GM21825 (cell line): ENCODE data around the gene BRINP2.

Experiments
- ATAC-seq: cut with Tn5 transposase; IDR thresholded peaks from one replicate; pipeline ENCODE4 v1.9.1; 2021; ENCODE audit warnings: mild to moderate bottlenecking, moderate library complexity; ENCODE audit not compliant: unreplicated experiment

The BRINP2 gene

GRCh38 chr1:177257128-177257527 is 86.4 kb downstream of the BRINP2 start:
- ATAC-seq: no peak

GRCh38 chr1:177257576-177257975 is 86.8 kb downstream of the BRINP2 start:
- no peak for ATAC-seq

DNA sequence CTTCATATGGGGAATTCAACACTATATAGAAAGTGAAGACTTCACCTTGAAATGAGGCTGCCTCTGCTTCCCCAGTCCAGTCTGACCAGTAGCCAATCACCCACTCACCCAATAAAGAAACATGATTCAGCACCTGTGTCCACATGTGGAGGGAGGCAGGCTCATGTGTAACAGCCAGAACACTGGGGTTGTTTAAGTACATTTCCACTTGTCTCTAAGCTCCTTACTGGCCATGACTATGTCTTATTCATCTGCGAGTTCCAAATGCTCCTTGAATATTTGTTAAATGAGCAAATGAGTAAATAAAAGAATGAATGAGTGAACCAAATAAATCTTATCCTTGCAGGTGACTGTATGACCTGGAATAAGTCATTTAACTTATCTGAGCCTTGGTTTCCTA is 100.1 kb downstream of the BRINP2 start:
- no peak for ATAC-seq

DNA sequence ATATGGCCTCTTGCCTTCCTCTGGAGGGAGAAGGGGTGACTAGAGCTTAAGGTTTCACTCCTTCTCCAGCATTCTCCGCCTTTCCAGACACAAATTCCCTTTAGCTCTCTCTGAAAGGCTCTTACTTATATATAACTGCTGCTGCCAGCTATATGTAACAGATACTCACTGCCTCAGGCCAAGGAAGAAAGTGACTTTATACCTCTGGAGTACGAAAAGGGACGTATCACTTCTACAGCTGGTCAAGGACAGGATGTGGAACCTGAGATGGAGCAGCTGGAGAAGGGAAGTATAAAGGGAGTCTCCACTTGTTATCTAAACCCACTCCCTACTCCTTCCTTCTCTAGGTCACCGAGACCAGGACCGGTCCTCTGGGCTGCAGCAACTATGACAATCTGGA is 102.4 kb downstream of the BRINP2 start:
- no peak for ATAC-seq

GRCh38 chr1:177274687-177275211 is 104.0 kb downstream of the BRINP2 start:
- ATAC-seq: no peak

- ATAC-seq: no peak
Measured at GRCh38 chr1:177275736-177276135, 105.0 kb downstream of the BRINP2 start.

DNA sequence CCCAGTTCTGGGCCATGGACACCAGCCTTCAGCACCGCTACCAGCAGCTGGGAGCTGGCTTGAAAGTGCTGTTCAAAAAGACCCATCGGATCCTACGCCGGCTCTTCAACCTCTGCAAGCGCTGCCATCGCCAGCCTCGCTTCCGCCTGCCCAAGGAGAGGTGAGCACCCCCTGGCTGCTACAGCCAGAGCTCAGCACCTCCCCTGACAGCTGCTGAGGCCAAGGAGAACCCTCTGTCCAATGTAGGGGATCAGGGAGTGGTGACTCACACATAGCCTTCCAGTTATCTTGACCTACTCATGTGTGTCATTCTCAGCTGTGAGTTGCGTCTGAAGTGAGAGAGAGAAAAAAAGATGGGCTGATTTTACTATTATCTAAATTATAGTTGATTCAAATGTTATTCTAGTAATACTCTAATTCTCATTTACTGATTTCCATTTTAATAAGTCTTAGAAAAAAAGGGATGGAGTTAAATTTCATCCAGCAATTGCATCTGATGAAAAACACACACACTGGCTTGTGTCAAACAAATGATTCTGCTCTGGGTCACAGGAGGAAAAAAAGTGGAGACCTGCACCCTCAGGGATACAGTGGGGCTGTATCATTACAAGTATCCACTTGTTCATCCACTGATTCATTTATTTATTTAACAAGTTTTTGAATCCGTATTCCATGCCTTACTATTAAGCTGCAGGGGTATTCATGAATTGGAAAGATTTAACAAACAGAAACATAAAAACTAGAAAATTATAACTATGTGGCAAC is 108.0 kb downstream of the BRINP2 start:
- ATAC-seq: no peak

DNA sequence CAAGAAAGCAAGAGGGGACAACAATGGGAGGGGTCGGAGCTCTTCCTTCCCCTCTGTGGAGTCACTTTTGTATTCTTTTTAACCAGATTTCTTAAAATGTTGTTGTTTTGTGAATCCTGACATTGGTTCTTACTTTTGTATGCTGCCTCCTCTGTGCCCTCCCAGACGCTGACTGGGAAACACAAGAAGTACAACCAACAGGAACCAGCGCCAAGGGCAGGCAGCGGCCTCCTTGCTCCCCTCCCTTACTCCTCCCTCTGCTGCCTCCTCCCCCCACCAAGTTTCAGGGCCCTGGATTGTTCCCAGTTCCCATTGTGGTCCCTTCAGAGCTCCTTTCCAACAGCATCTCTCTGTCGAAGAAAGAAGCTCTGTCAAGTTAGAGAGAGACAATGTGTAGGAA is 111.1 kb downstream of the BRINP2 start:
- ATAC-seq: no peak

DNA sequence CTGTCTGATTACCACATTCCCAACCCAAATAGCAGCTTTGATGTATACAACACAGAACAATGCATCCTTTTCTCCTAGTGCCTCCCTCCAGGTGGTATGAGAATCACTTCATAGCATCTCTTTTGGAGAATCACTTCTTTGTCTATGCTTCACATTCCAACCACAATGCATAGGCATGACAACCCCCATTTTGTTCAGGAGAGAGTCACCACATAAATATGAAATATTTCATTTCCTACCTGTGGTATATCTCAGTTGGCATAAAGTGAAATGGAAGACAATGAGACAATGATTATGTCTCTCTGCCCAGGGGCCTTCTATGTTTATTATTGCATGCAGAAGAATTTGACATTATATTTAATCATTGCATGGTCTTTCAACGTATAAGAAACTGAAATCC is 112.2 kb downstream of the BRINP2 start:
- no peak for ATAC-seq

- no peak for ATAC-seq
Measured at GRCh38 chr1:177283380-177283779, 112.6 kb downstream of the BRINP2 start.

- ATAC-seq: no peak
Measured at GRCh38 chr1:177286396-177286795, 115.6 kb downstream of the BRINP2 start.

- ATAC-seq: no peak
Measured at GRCh38 chr1:177287270-177287669, 116.5 kb downstream of the BRINP2 start.

DNA sequence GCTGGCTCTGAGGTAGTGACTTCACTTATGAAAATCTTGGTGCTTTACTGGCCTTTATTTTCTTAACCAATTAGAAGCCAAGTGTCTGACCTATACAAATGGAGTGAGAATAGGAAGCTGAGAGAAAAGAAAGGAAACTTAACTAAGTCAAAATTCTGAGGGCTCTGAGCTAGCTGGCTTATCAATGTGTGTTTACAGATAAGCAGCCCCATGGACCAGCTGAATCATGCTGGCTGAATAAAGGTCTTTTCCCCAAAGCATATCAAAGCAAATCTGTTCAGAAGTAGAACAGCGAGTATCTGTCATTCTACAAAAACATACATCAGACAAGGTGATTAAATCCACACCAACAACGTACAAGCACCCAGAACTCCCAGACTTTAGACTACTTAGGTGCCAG is 117.2 kb downstream of the BRINP2 start:
- no peak for ATAC-seq

DNA sequence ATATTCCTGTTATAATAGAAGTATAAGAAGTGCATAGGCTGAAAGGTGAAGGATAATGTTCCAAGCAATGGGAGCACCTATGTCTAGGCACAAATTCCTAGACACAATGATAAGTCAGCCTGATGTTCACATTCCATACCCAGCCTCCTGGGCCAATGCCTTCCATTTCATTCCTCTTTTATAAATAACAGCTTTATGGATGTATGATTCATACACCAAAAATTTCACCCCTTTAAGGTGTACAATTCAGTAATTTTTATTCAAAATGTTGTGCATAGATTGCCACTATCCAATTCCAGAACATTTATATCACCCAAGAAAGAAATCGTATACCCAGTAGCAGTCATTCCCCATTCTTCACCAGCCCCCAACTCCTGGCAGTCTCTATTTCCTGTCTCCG is 118.8 kb downstream of the BRINP2 start:
- ATAC-seq: no peak

DNA sequence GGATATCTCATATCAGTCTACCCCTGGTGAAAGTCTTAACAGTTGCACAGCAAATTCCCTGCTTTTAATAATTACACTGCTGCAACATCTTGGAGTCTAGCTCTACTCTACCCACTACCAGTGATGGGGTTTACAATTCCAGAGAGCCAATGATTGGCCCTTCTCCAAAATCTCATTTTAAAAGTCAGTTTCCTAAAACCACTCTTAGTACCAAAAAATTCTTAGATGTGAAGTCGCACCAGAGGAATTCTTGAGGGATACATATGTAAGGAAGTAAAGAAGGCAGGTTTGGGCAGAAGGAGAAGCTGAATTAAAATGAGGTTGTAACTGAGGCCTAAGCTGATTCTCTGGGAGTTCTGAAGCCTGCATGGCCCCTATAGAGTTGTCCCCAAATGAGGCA is 129.7 kb downstream of the BRINP2 start:
- ATAC-seq: no peak

DNA sequence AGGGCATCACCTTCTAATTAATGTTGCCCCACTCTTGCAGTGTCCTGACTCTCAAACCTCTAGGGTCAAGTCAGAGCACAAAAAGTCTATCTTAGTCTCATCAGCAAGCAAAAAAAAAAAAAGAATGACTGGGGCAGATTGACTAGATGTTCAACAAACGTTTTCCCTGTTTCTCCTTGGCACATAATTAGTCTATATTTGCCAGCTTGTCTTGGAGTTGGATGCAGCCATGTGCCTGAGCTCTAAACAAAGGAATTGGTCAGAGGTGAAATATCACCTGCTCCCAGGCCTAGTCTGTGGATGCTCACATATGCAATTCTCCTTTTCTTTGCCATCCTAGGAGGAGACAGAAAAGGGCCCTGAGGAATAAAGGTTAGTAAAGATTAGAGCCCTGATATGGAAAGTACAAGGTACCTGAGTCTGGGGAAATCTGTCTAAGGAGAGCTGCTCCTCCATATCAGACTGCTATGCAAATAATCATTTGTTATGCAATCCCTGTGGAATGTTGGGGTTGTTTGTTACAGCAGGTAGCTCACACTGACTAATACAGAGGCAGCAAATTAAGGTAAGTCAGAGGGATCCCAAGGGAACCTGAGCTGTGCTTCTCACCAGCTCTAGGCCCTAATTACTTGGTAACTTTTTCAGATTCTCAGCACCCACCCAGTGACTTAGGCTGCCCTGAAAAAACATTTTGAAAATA is 130.8 kb downstream of the BRINP2 start:
- no peak for ATAC-seq

- no peak for ATAC-seq
Measured at GRCh38 chr1:177302357-177303044, 131.7 kb downstream of the BRINP2 start.

- no peak for ATAC-seq
Measured at GRCh38 chr1:177305040-177306018, 134.6 kb downstream of the BRINP2 start.

DNA sequence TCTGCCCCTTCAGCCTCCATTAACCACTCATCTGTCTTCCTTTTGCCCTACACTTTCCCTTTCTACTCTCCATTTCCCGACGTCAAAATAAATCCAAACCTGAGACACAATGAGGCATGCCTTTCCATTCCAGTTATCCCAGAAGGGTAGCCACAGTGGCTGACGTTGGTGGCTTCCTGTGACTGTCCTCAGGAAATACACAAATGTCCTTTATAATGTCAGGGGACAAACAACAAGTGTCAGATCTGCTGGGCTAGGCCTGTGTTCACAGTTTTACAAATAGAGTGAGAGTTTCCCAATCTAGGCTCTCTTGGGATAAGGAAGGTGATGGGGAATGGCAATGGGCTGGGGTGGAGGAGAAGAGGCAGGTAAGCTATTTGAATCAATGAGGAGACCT is 135.3 kb downstream of the BRINP2 start:
- ATAC-seq: no peak

DNA sequence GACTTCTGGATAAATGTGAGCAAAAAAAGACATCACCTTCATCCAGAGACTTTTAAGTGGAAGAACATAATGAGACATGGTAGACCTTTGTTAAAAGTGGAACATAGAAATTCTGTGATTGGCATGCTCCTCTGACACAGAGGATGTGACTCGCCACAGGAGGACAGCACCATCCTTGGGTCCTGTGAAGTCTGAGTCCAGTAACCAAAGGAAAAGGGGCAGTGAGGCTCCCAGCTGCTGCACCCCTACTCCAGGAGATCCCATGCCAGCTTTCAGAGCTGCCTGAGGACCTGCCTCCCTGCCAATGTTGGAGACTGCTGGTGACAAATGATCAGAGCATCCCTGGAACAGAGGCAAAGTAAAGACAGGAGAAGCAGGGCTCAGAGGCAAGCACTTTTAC is 136.2 kb downstream of the BRINP2 start:
- no peak for ATAC-seq

DNA sequence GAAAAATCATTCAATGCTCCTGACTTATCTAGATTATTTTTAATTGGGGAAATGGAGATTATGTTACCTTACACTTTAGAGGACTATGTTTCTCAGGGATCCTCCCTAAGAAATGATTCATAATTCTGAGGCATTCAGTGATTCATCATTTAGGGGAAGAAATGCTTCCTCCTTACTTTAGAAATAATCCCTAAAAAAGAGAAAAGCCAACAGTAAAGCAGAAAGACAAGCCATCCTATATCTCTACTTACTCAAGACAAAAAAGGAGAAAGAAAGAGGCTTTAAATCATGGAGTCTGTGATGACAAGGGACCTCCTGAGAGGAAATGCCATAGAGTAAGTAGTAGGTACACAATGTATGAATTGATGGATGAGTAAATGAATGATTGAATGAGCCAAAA is 137.0 kb downstream of the BRINP2 start:
- no peak for ATAC-seq
